Endodermal cell (in vitro differentiated cells): Measurements from ENCODE around the gene GREB1. TPM values are rescaled to one million over a fixed set of nuclear protein-coding genes. Genes with fewer than 3 reads are reported as not detected.

Source experiments
- DNase-seq: peaks from one replicate; pipeline ENCODE4 v3.0.0-alpha.2; 2017
- H3K27ac ChIP-seq: 2 replicates; pipeline ENCODE4 v1.5.1; 2013; ENCODE audit warnings: mild to moderate bottlenecking, low read depth, low read length, moderate library complexity
- H3K27me3 ChIP-seq: 2 replicates; pipeline ENCODE4 v1.6.1; 2013; ENCODE audit warnings: mild to moderate bottlenecking, low read length, moderate library complexity; ENCODE audit not compliant: insufficient read depth, control insufficient read depth, poor library complexity, severe bottlenecking
- H3K36me3 ChIP-seq: 2 replicates; pipeline ENCODE4 v1.7.0; 2013; ENCODE audit warnings: mild to moderate bottlenecking, low read length, moderate library complexity; ENCODE audit not compliant: control insufficient read depth, insufficient read depth
- H3K4me1 ChIP-seq: one replicate; pipeline ENCODE4 v1.7.0; 2013; ENCODE audit warnings: low read length; ENCODE audit not compliant: control insufficient read depth, insufficient read depth
- H3K4me3 ChIP-seq: 2 replicates; pipeline ENCODE4 v1.5.1; 2013; ENCODE audit warnings: mild to moderate bottlenecking, low read length, moderate library complexity
- H3K9ac ChIP-seq: 2 replicates; pipeline ENCODE4 v1.6.1; 2013; ENCODE audit warnings: mild to moderate bottlenecking, low read length, moderate library complexity; ENCODE audit not compliant: poor library complexity, severe bottlenecking; ENCODE audit errors: extremely low read depth
- H3K9me3 ChIP-seq: 2 replicates; pipeline ENCODE4 v1.6.1; 2013; ENCODE audit warnings: mild to moderate bottlenecking, low read length, moderate library complexity; ENCODE audit not compliant: control insufficient read depth
- H3K27ac Mint-ChIP-seq: 2 replicates; pipeline ENCODE4 v1.8.0; 2020; ENCODE audit warnings: mixed read lengths
- H3K27me3 Mint-ChIP-seq: 2 replicates; pipeline ENCODE4 v1.8.0; 2021; ENCODE audit warnings: mild to moderate bottlenecking, mixed read lengths; ENCODE audit not compliant: insufficient read depth
- H3K36me3 Mint-ChIP-seq: 2 replicates; pipeline ENCODE4 v1.8.0; 2020; ENCODE audit warnings: low read depth, mixed read lengths
- H3K4me1 Mint-ChIP-seq: 2 replicates; pipeline ENCODE4 v1.8.0; 2020; ENCODE audit warnings: mixed read lengths
- H3K4me3 Mint-ChIP-seq: 2 replicates; pipeline ENCODE4 v1.8.0; 2020; ENCODE audit warnings: mild to moderate bottlenecking, moderate library complexity, mixed read lengths
- H3K9me3 Mint-ChIP-seq: 2 replicates; pipeline ENCODE4 v1.8.0; 2020; ENCODE audit warnings: mild to moderate bottlenecking, mixed read lengths
- WGBS, 2 experiments: methylation state at CpG; one replicate each; pipeline versions ENCODE4 v1.1.5 to v1.1.7; 2013; ENCODE audit warnings: missing lambda C conversion rate in 2 of 2, mixed read lengths in 1 of 2; ENCODE audit not compliant: insufficient coverage in 1 of 2, insufficient read length in 1 of 2; 5-methylcytosine and 5-hydroxymethylcytosine counted together
- total RNA-seq, 2 donors: library from RNA; stranded (reverse); fragmentation: NEBNext Ultra II Directional in 1 of 2; extraction: Animal tissue kit (Norgen Biotek cat#: 25700) in 1 of 2; gene quantifications; 2 replicates in 1 of 2; 3 replicates in 1 of 2; pipeline ENCODE4 v1.2.1, GENCODE V29; 2021
- TF ChIP-seq, protein P1 (sequence below): fragments of 200-600 bp; sonication (generic); conservative IDR thresholded peaks from 2 replicates; pipeline ENCODE4 v1.5.0; 2021; ENCODE audit warnings: antibody characterized with exemption, mild to moderate bottlenecking

Gene GREB1
- total RNA-seq, 2 donors from 2014 or later: 86.4 to 106 TPM

DNA sequence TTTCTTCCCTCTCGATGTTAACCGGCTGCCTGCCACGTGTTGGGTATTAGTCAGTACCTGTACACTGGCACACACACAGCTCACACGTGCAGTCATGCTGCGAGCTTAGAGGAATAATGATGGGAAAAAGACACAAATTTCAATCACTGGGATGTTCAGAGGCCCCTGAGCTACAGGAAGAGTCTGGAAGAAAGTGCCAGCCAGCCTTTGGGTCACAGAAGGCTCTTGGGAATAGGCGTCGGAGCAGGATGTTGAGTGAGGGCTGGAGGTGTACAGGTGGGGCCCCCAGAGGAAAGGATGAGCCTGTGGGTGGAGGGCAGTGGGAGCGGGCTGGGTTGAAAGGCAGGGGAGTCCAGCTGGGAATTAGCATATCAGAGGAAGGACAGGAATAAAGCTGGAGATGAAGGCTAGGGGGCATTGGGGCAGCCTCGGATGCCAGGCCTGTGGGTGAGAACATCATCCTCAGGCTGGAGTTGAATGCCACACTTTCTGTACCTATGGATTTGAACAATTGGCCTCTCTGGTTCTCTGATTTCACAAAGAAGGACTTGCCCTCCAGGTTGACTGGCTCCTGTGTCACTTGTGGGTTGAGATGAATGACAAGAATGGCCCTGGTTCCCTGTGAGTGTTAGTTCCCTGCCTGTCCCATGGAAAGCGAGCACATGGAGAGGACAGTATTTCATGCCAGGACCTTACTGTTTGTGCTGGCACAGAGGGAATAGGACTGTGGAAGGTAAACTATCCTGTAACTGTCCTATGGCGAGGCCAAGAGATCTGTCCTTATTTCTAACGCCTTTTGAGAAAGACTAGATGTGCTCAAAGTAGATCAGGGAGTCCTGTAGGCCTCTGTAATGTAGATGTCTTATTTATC is 40.6 kb downstream of the GREB1 start:
- Mint-ChIP-seq H3K27ac (no peak overlapping the region), H3K9me3 (no peaks in the 10 kb centered on the region), H3K36me3 (peaks cover 77% of the 10 kb centered on the region), H3K4me3 (no peak overlapping the region), H3K4me1 (peaks cover 23% of the 10 kb centered on the region), H3K27me3 (no peaks in the 10 kb centered on the region)
- 94% methylated on average over 6 to 12 of the region's 12 CpGs for WGBS, 2 experiments
- no peak overlapping the region for H3K9ac ChIP-seq
- no peaks in the 10 kb centered on the region for H3K27me3 ChIP-seq
- no peaks in the 10 kb centered on the region for H3K9me3 ChIP-seq
- no peak overlapping the region for H3K4me3 ChIP-seq
- no peaks in the 10 kb centered on the region for H3K4me1 ChIP-seq
- H3K27ac ChIP-seq: no peak overlapping the region
- TF ChIP-seq, protein P1, sequence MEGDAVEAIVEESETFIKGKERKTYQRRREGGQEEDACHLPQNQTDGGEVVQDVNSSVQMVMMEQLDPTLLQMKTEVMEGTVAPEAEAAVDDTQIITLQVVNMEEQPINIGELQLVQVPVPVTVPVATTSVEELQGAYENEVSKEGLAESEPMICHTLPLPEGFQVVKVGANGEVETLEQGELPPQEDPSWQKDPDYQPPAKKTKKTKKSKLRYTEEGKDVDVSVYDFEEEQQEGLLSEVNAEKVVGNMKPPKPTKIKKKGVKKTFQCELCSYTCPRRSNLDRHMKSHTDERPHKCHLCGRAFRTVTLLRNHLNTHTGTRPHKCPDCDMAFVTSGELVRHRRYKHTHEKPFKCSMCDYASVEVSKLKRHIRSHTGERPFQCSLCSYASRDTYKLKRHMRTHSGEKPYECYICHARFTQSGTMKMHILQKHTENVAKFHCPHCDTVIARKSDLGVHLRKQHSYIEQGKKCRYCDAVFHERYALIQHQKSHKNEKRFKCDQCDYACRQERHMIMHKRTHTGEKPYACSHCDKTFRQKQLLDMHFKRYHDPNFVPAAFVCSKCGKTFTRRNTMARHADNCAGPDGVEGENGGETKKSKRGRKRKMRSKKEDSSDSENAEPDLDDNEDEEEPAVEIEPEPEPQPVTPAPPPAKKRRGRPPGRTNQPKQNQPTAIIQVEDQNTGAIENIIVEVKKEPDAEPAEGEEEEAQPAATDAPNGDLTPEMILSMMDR: no peak
- no peak for DNase-seq
- H3K36me3 ChIP-seq: peaks cover 92% of the 10 kb centered on the region

DNA sequence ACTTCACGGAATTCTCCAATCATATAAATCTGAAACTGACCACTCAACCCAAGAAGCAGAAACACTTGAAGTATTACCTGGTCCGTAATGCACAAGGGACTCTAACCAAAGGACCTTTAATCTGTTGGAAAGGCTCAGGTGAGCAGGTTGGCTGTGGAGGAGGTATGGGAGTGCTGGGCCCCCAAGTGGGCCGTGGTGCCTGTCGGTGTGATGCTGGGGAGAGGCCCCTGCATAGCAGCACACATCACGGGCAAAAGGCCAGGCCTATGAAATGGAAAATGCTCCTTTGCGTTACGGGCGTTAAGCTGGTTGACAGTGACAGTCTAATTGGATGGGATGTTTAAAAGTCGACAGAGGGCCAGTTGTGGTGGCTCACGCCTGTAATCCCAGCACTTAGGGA is 42.6 kb downstream of the GREB1 start:
- Histone ChIP-seq H3K36me3 (peaks cover 98% of the 10 kb centered on the region), H3K4me3 (no peak overlapping the region), H3K4me1 (no peaks in the 10 kb centered on the region), H3K27me3 (no peaks in the 10 kb centered on the region), H3K9me3 (no peaks in the 10 kb centered on the region), H3K9ac (no peak overlapping the region), H3K27ac (no peak overlapping the region)
- peaks cover 24% of the 10 kb centered on the region for H3K4me1 Mint-ChIP-seq
- no peak overlapping the region for H3K27ac Mint-ChIP-seq
- no peak for DNase-seq
- no peaks in the 10 kb centered on the region for H3K9me3 Mint-ChIP-seq
- H3K36me3 Mint-ChIP-seq: peaks cover 80% of the 10 kb centered on the region
- WGBS, 2 experiments: 92 to 96% methylated on average over 5 to 10 of the region's 10 CpGs
- no peaks in the 10 kb centered on the region for H3K27me3 Mint-ChIP-seq
- TF ChIP-seq, protein P1: no peak
- no peak overlapping the region for H3K4me3 Mint-ChIP-seq

DNA sequence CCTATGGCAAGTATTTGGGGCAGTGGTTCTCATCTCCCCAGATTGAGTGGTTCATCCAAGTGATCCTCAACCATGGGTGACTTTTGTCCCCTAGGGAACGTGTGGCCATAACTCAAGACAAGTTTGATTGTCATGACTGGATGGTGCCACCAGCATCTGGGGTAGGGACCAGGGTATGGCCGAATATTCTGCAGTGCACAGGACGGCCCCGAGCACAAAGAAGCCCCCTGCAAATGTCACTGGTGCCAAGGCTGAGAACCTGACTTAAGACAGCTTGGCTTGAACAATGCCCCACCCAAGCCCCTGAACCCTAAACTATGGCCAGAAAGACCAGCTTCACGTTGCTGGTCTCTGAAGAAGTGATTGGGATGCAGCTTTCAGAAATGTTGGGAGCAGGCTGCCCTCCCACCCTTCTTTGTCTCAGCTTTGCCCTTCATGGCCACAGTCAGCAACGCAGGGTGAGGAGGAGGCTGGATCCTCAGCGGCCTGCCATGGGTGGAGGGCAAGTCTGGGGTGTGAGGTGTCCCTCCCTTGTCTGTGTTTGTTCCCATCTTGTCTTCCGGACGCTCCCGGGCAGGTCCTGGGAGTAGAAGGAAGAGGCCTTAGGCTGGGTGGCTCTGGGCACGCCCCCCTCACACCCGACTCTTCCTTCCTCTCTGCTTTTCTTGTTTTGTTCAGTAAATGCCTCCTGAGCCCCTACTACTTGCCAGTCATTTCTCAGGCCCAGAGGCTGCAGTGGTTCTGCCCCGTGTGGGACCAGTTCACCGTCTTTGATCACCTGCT is 43.4 kb downstream of the GREB1 start:
- Histone ChIP-seq H3K27me3 (no peaks in the 10 kb centered on the region), H3K27ac (no peak overlapping the region), H3K4me1 (no peaks in the 10 kb centered on the region), H3K9ac (no peak overlapping the region), H3K9me3 (no peaks in the 10 kb centered on the region), H3K36me3 (peaks cover 98% of the 10 kb centered on the region), H3K4me3 (no peak overlapping the region)
- no peak overlapping the region for H3K4me3 Mint-ChIP-seq
- no peaks in the 10 kb centered on the region for H3K9me3 Mint-ChIP-seq
- DNase-seq: no peak
- no peak overlapping the region for H3K27ac Mint-ChIP-seq
- H3K27me3 Mint-ChIP-seq: no peaks in the 10 kb centered on the region
- H3K36me3 Mint-ChIP-seq: peaks cover 77% of the 10 kb centered on the region
- TF ChIP-seq, protein P1: no peak
- H3K4me1 Mint-ChIP-seq: peaks cover 26% of the 10 kb centered on the region
- 93% methylated on average over 11 to 14 of the region's 14 CpGs for WGBS, 2 experiments
